ENCODE measurements around the gene OAS1.

OAS1 gene

DNA sequence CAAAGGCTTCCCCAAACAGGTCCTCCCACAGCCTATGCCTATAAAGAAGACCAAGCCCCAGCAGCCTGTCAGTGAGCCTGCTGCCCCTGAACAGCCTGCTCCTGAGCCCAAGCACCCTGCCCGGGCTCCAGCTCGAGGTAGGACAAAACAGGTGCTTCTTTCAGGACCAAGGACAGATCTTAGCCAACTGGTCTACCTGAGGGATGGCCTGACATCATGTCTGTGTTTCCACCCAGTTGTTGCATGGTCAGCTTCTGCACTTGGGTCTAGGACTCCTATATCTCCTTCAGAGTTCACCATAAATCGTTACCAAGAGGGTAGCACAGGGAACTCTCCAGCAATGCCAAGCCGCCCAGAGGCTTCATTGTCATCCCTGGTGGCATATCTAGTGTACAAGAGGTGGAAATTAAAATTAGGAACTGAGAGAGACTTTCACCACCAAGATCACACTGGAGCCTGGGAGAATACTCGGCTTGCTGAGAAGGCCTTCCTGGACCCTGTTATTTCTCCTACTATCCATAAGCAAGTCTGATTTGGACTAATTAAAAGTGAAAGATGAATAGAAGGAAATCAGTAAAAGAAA lies 38.2 kb upstream of the OAS1 start:
- Histone ChIP-seq H3K27ac (no peak overlapping the region), H3K4me3 (ENCODE audit: low read depth, low read length) (no peak overlapping the region), H3K27me3 (ENCODE audit: insufficient read depth, low read depth, severe bottlenecking) (peaks cover 83% of the 10 kb centered on the region), H3K9me3 (ENCODE audit: severe bottlenecking) (no peaks in the 10 kb centered on the region), H3K36me3 (no peaks in the 10 kb centered on the region)
- DNase-seq = no peak
- TF ChIP-seq, protein P1, sequence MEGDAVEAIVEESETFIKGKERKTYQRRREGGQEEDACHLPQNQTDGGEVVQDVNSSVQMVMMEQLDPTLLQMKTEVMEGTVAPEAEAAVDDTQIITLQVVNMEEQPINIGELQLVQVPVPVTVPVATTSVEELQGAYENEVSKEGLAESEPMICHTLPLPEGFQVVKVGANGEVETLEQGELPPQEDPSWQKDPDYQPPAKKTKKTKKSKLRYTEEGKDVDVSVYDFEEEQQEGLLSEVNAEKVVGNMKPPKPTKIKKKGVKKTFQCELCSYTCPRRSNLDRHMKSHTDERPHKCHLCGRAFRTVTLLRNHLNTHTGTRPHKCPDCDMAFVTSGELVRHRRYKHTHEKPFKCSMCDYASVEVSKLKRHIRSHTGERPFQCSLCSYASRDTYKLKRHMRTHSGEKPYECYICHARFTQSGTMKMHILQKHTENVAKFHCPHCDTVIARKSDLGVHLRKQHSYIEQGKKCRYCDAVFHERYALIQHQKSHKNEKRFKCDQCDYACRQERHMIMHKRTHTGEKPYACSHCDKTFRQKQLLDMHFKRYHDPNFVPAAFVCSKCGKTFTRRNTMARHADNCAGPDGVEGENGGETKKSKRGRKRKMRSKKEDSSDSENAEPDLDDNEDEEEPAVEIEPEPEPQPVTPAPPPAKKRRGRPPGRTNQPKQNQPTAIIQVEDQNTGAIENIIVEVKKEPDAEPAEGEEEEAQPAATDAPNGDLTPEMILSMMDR (IDR thresholded peaks at IDR 0.05; ENCODE audit: low read depth, low read length) = no peak

DNA sequence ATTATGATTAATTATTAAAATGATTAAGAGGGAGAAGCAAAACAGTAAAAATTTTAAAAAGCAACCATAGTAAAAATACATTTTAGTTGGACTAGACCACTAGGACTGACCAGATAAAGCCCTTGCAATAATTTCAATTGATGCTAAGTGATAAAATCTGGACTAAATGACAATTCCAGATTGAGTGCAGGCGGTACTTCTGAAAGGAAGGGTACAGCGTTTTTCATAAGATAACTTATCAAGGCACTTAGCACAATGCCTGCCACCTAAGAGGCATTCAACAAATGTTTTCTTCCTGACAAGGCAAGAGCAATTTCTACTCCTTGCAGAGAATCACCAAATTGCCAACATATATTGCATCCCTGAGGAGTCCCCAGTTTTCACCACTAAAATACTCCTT lies 37.7 kb upstream of the OAS1 start:
- H3K4me3 ChIP-seq (ENCODE audit: low read depth, low read length) = no peak overlapping the region
- H3K36me3 ChIP-seq = no peaks in the 10 kb centered on the region
- H3K27ac ChIP-seq = no peak overlapping the region
- peaks cover 83% of the 10 kb centered on the region for H3K27me3 ChIP-seq (ENCODE audit: insufficient read depth, low read depth, severe bottlenecking)
- H3K9me3 ChIP-seq (ENCODE audit: severe bottlenecking) = no peaks in the 10 kb centered on the region
- DNase-seq = no peak
- TF ChIP-seq, protein P1 (IDR thresholded peaks at IDR 0.05; ENCODE audit: low read depth, low read length) = no peak

DNA sequence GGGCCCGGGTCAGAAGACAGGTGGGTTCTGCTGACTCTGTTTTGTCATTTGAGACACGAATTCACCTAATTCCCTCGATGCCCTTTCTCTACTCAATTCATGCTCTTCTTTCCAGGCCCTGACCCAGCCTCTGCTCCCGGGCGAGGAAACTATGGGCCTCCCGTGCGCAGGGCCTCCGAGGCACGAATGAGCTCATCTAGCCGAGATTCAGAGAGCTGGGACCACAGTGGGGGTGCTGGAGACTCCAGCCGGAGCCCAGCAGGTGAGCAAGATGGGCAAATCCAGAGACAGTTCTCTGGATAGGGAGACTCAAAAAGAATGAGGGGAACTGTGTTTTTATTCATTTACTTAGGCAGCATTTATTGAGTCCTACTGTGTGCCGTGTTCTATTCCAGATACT lies 37.0 kb upstream of the OAS1 start:
- no peaks in the 10 kb centered on the region for H3K36me3 ChIP-seq
- no peaks in the 10 kb centered on the region for H3K9me3 ChIP-seq (ENCODE audit: severe bottlenecking)
- H3K27ac ChIP-seq = no peak overlapping the region
- no peak for DNase-seq
- H3K27me3 ChIP-seq (ENCODE audit: insufficient read depth, low read depth, severe bottlenecking) = peaks cover 81% of the 10 kb centered on the region
- H3K4me3 ChIP-seq (ENCODE audit: low read depth, low read length) = no peak overlapping the region
- TF ChIP-seq, protein P1 (IDR thresholded peaks at IDR 0.05; ENCODE audit: low read depth, low read length) = no peak

DNA sequence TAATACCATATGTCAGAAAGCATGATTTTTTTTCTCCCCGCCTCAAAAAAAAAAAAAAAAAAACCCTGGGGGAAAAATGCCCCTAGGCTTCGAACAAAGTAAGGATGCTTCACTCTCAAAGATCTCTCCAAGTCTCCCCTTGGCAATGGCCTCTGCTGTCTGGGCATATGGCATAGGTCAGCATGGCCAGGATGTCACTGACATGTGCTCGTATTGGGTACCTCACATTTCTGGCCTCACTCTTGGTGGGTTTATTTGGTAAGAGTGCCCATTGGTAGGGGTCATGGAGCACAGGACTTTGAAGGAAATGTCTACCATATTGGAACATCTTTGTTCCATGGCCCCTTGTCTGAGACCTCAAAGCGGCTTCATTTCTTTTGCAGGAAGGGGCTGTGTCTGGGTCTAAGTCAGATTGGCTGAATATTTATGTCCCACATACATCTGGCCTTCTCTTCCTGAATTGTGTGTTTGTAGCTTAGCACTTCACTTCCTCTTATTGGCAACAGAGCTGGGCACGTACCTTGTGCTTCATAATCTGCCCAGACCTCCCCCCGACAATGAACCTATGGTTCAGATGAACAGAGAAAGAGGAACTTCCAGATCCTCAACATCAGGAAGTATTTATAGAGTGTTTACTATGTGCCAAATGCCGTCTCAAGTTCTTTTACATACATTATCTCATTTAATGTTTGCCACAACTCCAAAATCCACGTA lies 36.3 kb upstream of the OAS1 start:
- TF ChIP-seq, protein P1 (IDR thresholded peaks at IDR 0.05; ENCODE audit: low read depth, low read length) = no peak

DNA sequence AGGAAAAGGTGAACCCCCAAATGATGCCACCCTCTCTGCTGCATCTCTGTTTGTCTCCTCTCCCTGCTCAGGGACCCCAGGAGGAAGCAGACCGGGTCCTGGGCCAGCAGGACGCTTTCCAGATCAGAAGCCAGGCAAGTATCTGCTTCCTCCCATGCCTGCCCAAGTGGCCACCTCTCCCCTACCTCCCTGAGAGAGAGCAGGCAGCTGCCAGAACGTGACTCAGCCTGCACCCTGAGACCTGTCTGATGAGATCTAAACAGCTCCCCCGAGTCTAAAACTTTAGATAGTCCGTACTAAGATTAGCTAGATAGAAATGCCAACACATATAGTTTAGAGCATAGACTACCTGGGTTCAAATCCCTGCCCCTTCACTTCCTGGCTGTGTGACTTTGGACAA lies 31.2 kb upstream of the OAS1 start:
- no peak overlapping the region for H3K4me3 ChIP-seq (ENCODE audit: low read depth, low read length)
- H3K27me3 ChIP-seq (ENCODE audit: insufficient read depth, low read depth, severe bottlenecking) = peaks cover 84% of the 10 kb centered on the region
- H3K36me3 ChIP-seq = no peaks in the 10 kb centered on the region
- no peaks in the 10 kb centered on the region for H3K9me3 ChIP-seq (ENCODE audit: severe bottlenecking)
- TF ChIP-seq, protein P1 (IDR thresholded peaks at IDR 0.05; ENCODE audit: low read depth, low read length) = no peak
- no peak for DNase-seq
- H3K27ac ChIP-seq = no peak overlapping the region

More for the DNA sequence above, 36.3 kb upstream of the OAS1 start:
- Histone ChIP-seq H3K36me3 (no peaks in the 10 kb centered on the region), H3K27ac (no peak overlapping the region), H3K27me3 (ENCODE audit: insufficient read depth, low read depth, severe bottlenecking) (peaks cover 80% of the 10 kb centered on the region), H3K9me3 (ENCODE audit: severe bottlenecking) (no peaks in the 10 kb centered on the region), H3K4me3 (ENCODE audit: low read depth, low read length) (no peak overlapping the region)
- DNase-seq = no peak

Data from WERI-Rb-1 (cell line).